K562 (cell line): ENCODE data around the gene FAM89B. TPM values are rescaled to one million over a fixed set of nuclear protein-coding genes. Genes with fewer than 3 reads are reported as not detected.
A peak's percentile ranks its signal among the peaks of the same experiment; 100 is the strongest.

Experiments
- BRF2 ChIP-seq: IDR thresholded peaks from 3 replicates; pipeline ENCODE4 v1.6.1; 2011; ENCODE audit warnings: borderline replicate concordance, mild to moderate bottlenecking; ENCODE audit not compliant: insufficient read length, insufficient read depth
- DIDO1 ChIP-seq: fragments of 450-650 bp; IDR thresholded peaks from 2 replicates; pipeline ENCODE4 v1.6.1; 2016; ENCODE audit warnings: low read depth, missing biosample characterization, missing genetic modification characterization
- DMBX1 ChIP-seq: fragments of 250-450 bp; sonication (Bioruptor Pico); IDR thresholded peaks from 2 replicates; pipeline ENCODE4 v1.8.0; 2022; ENCODE audit warnings: inconsistent platforms, mild to moderate bottlenecking, moderate library complexity, borderline replicate concordance
- EZH2 ChIP-seq: IDR thresholded peaks from 2 replicates; pipeline ENCODE4 v1.6.1; 2012; ENCODE audit warnings: low read depth, mild to moderate bottlenecking, inconsistent platforms, low read length, borderline replicate concordance
- HDAC3 ChIP-seq: fragments of 450-650 bp; IDR thresholded peaks from 2 replicates; pipeline ENCODE4 v1.6.1; 2018; ENCODE audit warnings: borderline replicate concordance, mild to moderate bottlenecking, moderate library complexity; ENCODE audit not compliant: partially characterized antibody
- HDAC8 ChIP-seq: fragments of 450-650 bp; IDR thresholded peaks from 2 replicates; pipeline ENCODE4 v1.6.1; 2016; ENCODE audit warnings: mild to moderate bottlenecking, missing genetic modification characterization, moderate library complexity, missing compliant biosample characterization
- NELFE ChIP-seq: IDR thresholded peaks from 2 replicates; pipeline ENCODE4 v1.6.1; 2011; ENCODE audit warnings: mild to moderate bottlenecking; ENCODE audit not compliant: insufficient read depth, insufficient read length
- POLR2G ChIP-seq: fragments of 200-400 bp; formaldehyde crosslinking; IDR thresholded peaks from 2 replicates; pipeline ENCODE4 v1.6.1; 2017; ENCODE audit warnings: low read depth, mild to moderate bottlenecking, antibody characterized with exemption, low read length, moderate library complexity
- RFX1 ChIP-seq: fragments of 450-650 bp; IDR thresholded peaks from 2 replicates; pipeline ENCODE4 v1.6.1; 2016; ENCODE audit warnings: mild to moderate bottlenecking, moderate library complexity
- RNF2 ChIP-seq: sonication (generic); IDR thresholded peaks from 2 replicates; pipeline ENCODE4 v1.6.1; 2016
- SETDB1 ChIP-seq: IDR thresholded peaks from one replicate; pipeline ENCODE4 v1.6.1; 2012; ENCODE audit warnings: low read length, control low read depth, inconsistent platforms
- SREBF2 ChIP-seq: sonication (generic); formaldehyde crosslinking; IDR thresholded peaks from 2 replicates; pipeline ENCODE4 v1.4.0; 2020; ENCODE audit warnings: mild to moderate bottlenecking, missing genetic modification reagents
- TAF7 ChIP-seq: fragments of 450-650 bp; IDR thresholded peaks from 2 replicates; pipeline ENCODE4 v1.6.1; 2016; ENCODE audit warnings: missing genetic modification characterization, missing compliant biosample characterization
- TFAM ChIP-seq: fragments of 250-450 bp; sonication (Bioruptor Pico); conservative IDR thresholded peaks from 2 replicates; pipeline ENCODE4 v1.5.0; 2021; ENCODE audit warnings: mild to moderate bottlenecking, moderate library complexity
- ZBTB5 ChIP-seq: fragments of 450-650 bp; IDR thresholded peaks from 2 replicates; pipeline ENCODE4 v1.6.1; 2017; ENCODE audit warnings: antibody characterized with exemption
- ZBTB8A ChIP-seq: fragments of 450-650 bp; IDR thresholded peaks from 2 replicates; pipeline ENCODE4 v1.6.1; 2018; ENCODE audit warnings: mild to moderate bottlenecking, moderate library complexity; ENCODE audit not compliant: partially characterized antibody
- ZNF133 ChIP-seq: fragments of 250-450 bp; sonication (Bioruptor Pico); IDR thresholded peaks from 2 replicates; pipeline ENCODE4 v1.4.0; 2020; ENCODE audit warnings: mild to moderate bottlenecking
- ZNF146 ChIP-seq: IDR thresholded peaks from one replicate; pipeline ENCODE4 v1.6.1; 2018; ENCODE audit warnings: missing compliant biosample characterization; ENCODE audit not compliant: unreplicated experiment
- ZNF3 ChIP-seq: fragments of 250-450 bp; sonication (Bioruptor Pico); IDR thresholded peaks from 2 replicates; pipeline ENCODE4 v1.5.0; 2021; ENCODE audit warnings: mild to moderate bottlenecking, moderate library complexity
- polyA plus RNA-seq, 8 experiments: library from polyadenylated mRNA; depleted of rRNA in 4 of 8; stranded (reverse) in 5 of 8; unstranded in 3 of 8; fragments of >200 nt; fragmentation: Nextera tagmentation in 2 of 8; fragmentation: Illumina TruSeq in 1 of 8; extraction: Ambion mirVana in 2 of 8; extraction: Trizol in 1 of 8; gene quantifications; 2 replicates each; pipeline versions ENCODE4 v1.2.1 to v1.2.3, GENCODE V29; 2011 to 2014; ENCODE audit warnings: inconsistent platforms in 1 of 8, missing spikeins in 1 of 8
- total RNA-seq, 7 experiments: library from RNA; depleted of rRNA in 6 of 7; stranded (reverse); fragments of >200 nt in 6 of 7; fragmentation: Illumina TruSeq in 2 of 7; extraction: Trizol in 2 of 7; gene quantifications; 2 replicates each; pipeline versions ENCODE4 v1.2.1 to v1.2.3, GENCODE V29; 2011 to 2021; ENCODE audit warnings: low replicate concordance in 1 of 7
- TF ChIP-seq, protein P1 (sequence below), 2 experiments: fragments of 450-650 bp in 1 of 2; IDR thresholded peaks; 2 replicates each; pipeline ENCODE4 v1.6.1; 2011 to 2017; ENCODE audit warnings: low read depth in 2 of 2, antibody characterized with exemption in 1 of 2, borderline replicate concordance in 1 of 2, low read length in 1 of 2, mild to moderate bottlenecking in 1 of 2, mixed read lengths in 1 of 2; ENCODE audit not compliant: control insufficient read depth in 1 of 2
- TF ChIP-seq, protein P2 (sequence below): sonication (generic); IDR thresholded peaks from 2 replicates; pipeline ENCODE4 v1.6.1; 2016

FAM89B gene
- total and polyA plus RNA-seq, 9 of the 15 experiments (the other 6 are each of a cell fraction or from before 2014, with no cell fraction given) = 0.32 to 27.6 (median 11.9) TPM

DNA sequence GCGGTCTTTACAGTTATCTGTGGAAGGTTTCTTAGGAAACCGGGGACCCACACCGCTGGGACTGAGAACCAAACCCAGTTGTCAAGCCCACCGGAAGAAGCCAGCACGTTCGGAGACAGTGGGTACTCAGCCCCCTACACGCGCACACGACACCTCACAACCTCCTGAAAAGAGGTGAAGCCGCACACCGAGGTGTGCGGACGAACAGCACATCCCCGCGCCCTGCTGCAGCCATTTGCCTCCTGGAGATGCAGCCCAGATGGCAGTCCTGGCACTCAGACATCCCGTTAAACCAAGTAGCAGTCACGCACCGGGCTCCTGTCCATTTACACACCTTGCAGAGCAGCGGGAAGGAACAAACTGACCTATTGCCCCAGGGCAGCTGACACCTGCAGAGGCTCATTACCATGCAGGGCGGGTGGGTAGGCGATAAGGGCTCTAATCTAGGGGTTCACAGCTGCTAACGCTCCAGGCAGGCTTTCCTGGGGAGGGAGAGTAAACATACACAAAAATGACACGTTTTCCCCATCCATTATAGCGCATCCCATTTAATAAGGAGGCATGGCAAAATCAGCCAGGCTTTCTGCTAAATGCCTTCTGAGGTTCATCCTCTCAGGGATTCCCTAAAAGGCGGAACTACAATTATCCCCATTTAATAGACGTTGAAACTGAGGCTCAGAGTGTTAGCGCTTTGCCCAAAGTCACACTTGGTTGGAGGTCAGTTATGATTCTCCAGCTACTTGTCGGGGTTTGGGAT, 2.7 kb downstream of the FAM89B start (continued):
- TF ChIP-seq POLR2G (no peak), SREBF2 (no peak), RNF2 (no peak; the same call in 1 of the 2 replicates), ZNF3 (CRISPR knock-in tag) (no peak; the same call in 1 of the 2 replicates), ZNF133 (CRISPR knock-in tag) (no peak), HDAC3 (peak; percentile 87), ZBTB5 (no peak; the same call in 1 of the 2 replicates), NELFE (no peak), HDAC8 (no peak), BRF2 (no peak), TAF7 (tag) (no peak), RFX1 (no peak), SETDB1 (no peak), ZNF146 (CRISPR knock-in tag) (no peak), DIDO1 (tag) (no peak), EZH2 (no peak), ZBTB8A (no peak), TFAM (CRISPR knock-in tag) (no peak), DMBX1 (CRISPR knock-in tag) (peak; percentile 57; the same call in 1 of the 2 replicates)
- TF ChIP-seq, protein P1, sequence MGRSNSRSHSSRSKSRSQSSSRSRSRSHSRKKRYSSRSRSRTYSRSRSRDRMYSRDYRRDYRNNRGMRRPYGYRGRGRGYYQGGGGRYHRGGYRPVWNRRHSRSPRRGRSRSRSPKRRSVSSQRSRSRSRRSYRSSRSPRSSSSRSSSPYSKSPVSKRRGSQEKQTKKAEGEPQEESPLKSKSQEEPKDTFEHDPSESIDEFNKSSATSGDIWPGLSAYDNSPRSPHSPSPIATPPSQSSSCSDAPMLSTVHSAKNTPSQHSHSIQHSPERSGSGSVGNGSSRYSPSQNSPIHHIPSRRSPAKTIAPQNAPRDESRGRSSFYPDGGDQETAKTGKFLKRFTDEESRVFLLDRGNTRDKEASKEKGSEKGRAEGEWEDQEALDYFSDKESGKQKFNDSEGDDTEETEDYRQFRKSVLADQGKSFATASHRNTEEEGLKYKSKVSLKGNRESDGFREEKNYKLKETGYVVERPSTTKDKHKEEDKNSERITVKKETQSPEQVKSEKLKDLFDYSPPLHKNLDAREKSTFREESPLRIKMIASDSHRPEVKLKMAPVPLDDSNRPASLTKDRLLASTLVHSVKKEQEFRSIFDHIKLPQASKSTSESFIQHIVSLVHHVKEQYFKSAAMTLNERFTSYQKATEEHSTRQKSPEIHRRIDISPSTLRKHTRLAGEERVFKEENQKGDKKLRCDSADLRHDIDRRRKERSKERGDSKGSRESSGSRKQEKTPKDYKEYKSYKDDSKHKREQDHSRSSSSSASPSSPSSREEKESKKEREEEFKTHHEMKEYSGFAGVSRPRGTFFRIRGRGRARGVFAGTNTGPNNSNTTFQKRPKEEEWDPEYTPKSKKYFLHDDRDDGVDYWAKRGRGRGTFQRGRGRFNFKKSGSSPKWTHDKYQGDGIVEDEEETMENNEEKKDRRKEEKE (IDR thresholded peaks at IDR 0.05; ENCODE audit: borderline replicate concordance in 1 of 2, control insufficient read depth in 1 of 2, low read depth in 2 of 2, low read length in 1 of 2) = 0 out of 4 replicates have a peak, but pooled peaks of 1 of the 2 experiments have one; percentile 39
- TF ChIP-seq, protein P2, sequence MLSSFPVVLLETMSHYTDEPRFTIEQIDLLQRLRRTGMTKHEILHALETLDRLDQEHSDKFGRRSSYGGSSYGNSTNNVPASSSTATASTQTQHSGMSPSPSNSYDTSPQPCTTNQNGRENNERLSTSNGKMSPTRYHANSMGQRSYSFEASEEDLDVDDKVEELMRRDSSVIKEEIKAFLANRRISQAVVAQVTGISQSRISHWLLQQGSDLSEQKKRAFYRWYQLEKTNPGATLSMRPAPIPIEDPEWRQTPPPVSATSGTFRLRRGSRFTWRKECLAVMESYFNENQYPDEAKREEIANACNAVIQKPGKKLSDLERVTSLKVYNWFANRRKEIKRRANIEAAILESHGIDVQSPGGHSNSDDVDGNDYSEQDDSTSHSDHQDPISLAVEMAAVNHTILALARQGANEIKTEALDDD = no peak; the same call in 1 of the 2 replicates
